ENCODE measurements around the gene FAAH.

FAAH gene

GRCh38 chr1:46431695-46432094 is 37.6 kb downstream of the FAAH start:
- DNase-seq (ENCODE audit: insufficient read length) (no peak), FAIRE-seq (no peak)
- TF ChIP-seq POLR2AphosphoS5 (IDR thresholded peaks at IDR 0.05; ENCODE audit: low read depth, low read length) (no peak), POLR2A (IDR thresholded peaks at IDR 0.05; ENCODE audit: low read depth, low read length) (no peak), TAF1 (IDR thresholded peaks at IDR 0.05; ENCODE audit: borderline replicate concordance, low read depth, low read length) (no peak)

GRCh38 chr1:46432781-46433327 is 38.7 kb downstream of the FAAH start:
- no peak for TF ChIP-seq TAF1 (IDR thresholded peaks at IDR 0.05; ENCODE audit: borderline replicate concordance, low read depth, low read length)
- no peak for TF ChIP-seq POLR2A (IDR thresholded peaks at IDR 0.05; ENCODE audit: low read depth, low read length)
- no peak for TF ChIP-seq POLR2AphosphoS5 (IDR thresholded peaks at IDR 0.05; ENCODE audit: low read depth, low read length)
- DNase-seq (ENCODE audit: insufficient read length) (no peak), FAIRE-seq (no peak)

GRCh38 chr1:46434358-46434757 is 40.2 kb downstream of the FAAH start:
- no peak for TF ChIP-seq POLR2AphosphoS5 (IDR thresholded peaks at IDR 0.05; ENCODE audit: low read depth, low read length)
- no peak for TF ChIP-seq POLR2A (IDR thresholded peaks at IDR 0.05; ENCODE audit: low read depth, low read length)
- no peak for TF ChIP-seq TAF1 (IDR thresholded peaks at IDR 0.05; ENCODE audit: borderline replicate concordance, low read depth, low read length)
- FAIRE-seq (no peak), DNase-seq (ENCODE audit: insufficient read length) (no peak)

- no peak for TF ChIP-seq POLR2A (IDR thresholded peaks at IDR 0.05; ENCODE audit: low read depth, low read length)
- TF ChIP-seq POLR2AphosphoS5 (IDR thresholded peaks at IDR 0.05; ENCODE audit: low read depth, low read length) = no peak
- no peak for TF ChIP-seq TAF1 (IDR thresholded peaks at IDR 0.05; ENCODE audit: borderline replicate concordance, low read depth, low read length)
- FAIRE-seq (no peak), DNase-seq (ENCODE audit: insufficient read length) (no peak)
Observed at GRCh38 chr1:46436844-46437243, 42.7 kb downstream of the FAAH start.

- FAIRE-seq (no peak), DNase-seq (ENCODE audit: insufficient read length) (no peak)
- no peak for TF ChIP-seq POLR2A (IDR thresholded peaks at IDR 0.05; ENCODE audit: low read depth, low read length)
- no peak for TF ChIP-seq POLR2AphosphoS5 (IDR thresholded peaks at IDR 0.05; ENCODE audit: low read depth, low read length)
- no peak for TF ChIP-seq TAF1 (IDR thresholded peaks at IDR 0.05; ENCODE audit: borderline replicate concordance, low read depth, low read length)
Observed at GRCh38 chr1:46437723-46438122, 43.6 kb downstream of the FAAH start.

GRCh38 chr1:46438346-46438745 is 44.2 kb downstream of the FAAH start:
- TF ChIP-seq POLR2AphosphoS5 (IDR thresholded peaks at IDR 0.05; ENCODE audit: low read depth, low read length) (no peak), POLR2A (IDR thresholded peaks at IDR 0.05; ENCODE audit: low read depth, low read length) (no peak), TAF1 (IDR thresholded peaks at IDR 0.05; ENCODE audit: borderline replicate concordance, low read depth, low read length) (no peak)
- no peak for FAIRE-seq
- DNase-seq (ENCODE audit: insufficient read length) = no peak

GRCh38 chr1:46440478-46440877 is 46.4 kb downstream of the FAAH start:
- no peak for DNase-seq (ENCODE audit: insufficient read length)
- no peak for FAIRE-seq
- no peak for TF ChIP-seq POLR2AphosphoS5 (IDR thresholded peaks at IDR 0.05; ENCODE audit: low read depth, low read length)
- no peak for TF ChIP-seq POLR2A (IDR thresholded peaks at IDR 0.05; ENCODE audit: low read depth, low read length)
- no peak for TF ChIP-seq TAF1 (IDR thresholded peaks at IDR 0.05; ENCODE audit: borderline replicate concordance, low read depth, low read length)

GRCh38 chr1:46442317-46443161 is 48.4 kb downstream of the FAAH start:
- no peak for TF ChIP-seq POLR2A (IDR thresholded peaks at IDR 0.05; ENCODE audit: low read depth, low read length)
- TF ChIP-seq POLR2AphosphoS5 (IDR thresholded peaks at IDR 0.05; ENCODE audit: low read depth, low read length) = no peak
- no peak for TF ChIP-seq TAF1 (IDR thresholded peaks at IDR 0.05; ENCODE audit: borderline replicate concordance, low read depth, low read length)
- FAIRE-seq (peak; percentile 67), DNase-seq (ENCODE audit: insufficient read length) (peak; percentile 60)

- TF ChIP-seq POLR2A (IDR thresholded peaks at IDR 0.05; ENCODE audit: low read depth, low read length) = no peak
- DNase-seq (ENCODE audit: insufficient read length) (no peak), FAIRE-seq (no peak)
Observed at GRCh38 chr1:46444466-46444865, 50.3 kb downstream of the FAAH start.

- TF ChIP-seq TAF1 (IDR thresholded peaks at IDR 0.05; ENCODE audit: borderline replicate concordance, low read depth, low read length) (no peak), POLR2AphosphoS5 (IDR thresholded peaks at IDR 0.05; ENCODE audit: low read depth, low read length) (no peak), POLR2A (IDR thresholded peaks at IDR 0.05; ENCODE audit: low read depth, low read length) (no peak)
- no peak for FAIRE-seq
Observed at GRCh38 chr1:46445773-46446256, 51.7 kb downstream of the FAAH start.

GRCh38 chr1:46446646-46447498 is 52.8 kb downstream of the FAAH start:
- DNase-seq (ENCODE audit: insufficient read length) = peak; percentile 43
- FAIRE-seq = no peak
- no peak for TF ChIP-seq POLR2AphosphoS5 (IDR thresholded peaks at IDR 0.05; ENCODE audit: low read depth, low read length)
- no peak for TF ChIP-seq POLR2A (IDR thresholded peaks at IDR 0.05; ENCODE audit: low read depth, low read length)
- no peak for TF ChIP-seq TAF1 (IDR thresholded peaks at IDR 0.05; ENCODE audit: borderline replicate concordance, low read depth, low read length)

More at GRCh38 chr1:46445773-46446256, 51.7 kb downstream of the FAAH start:
- no peak for DNase-seq (ENCODE audit: insufficient read length)
